GM23338 (cell line): ENCODE measurements around the gene PDZD8. TPM values are rescaled to one million over a fixed set of nuclear protein-coding genes. Genes with fewer than 3 reads are reported as not detected.

ENCODE experiments used
- ATAC-seq: fragments of 200-7000 bp; cut with Tn5 transposase; 3 replicates; pipeline ENCODE4 v1.9.1; 2020
- DNase-seq: peaks from one replicate; pipeline ENCODE4 v3.0.0-alpha.2; 2015; ENCODE audit warnings: low spot score
- H2AFZ ChIP-seq: fragments of 200-600 bp; sonication (generic); 2 replicates; pipeline ENCODE4 v1.8.0; 2016; ENCODE audit warnings: antibody characterized with exemption, mild to moderate bottlenecking, moderate library complexity
- H3F3A ChIP-seq: fragments of 200-600 bp; sonication (generic); replicated peaks from 2 replicates; pipeline ENCODE4 v1.8.0; 2017; ENCODE audit warnings: antibody characterized with exemption, mixed run types, low read depth
- H3K27ac ChIP-seq: fragments of 200-600 bp; sonication (generic); 2 replicates; pipeline ENCODE4 v1.6.1; 2016; ENCODE audit warnings: low read depth
- H3K27me3 ChIP-seq: fragments of 200-600 bp; sonication (generic); 2 replicates; pipeline ENCODE4 v1.8.0; 2016; ENCODE audit warnings: mild to moderate bottlenecking, mixed run types, moderate library complexity; ENCODE audit not compliant: insufficient read depth
- H3K36me3 ChIP-seq: fragments of 200-600 bp; sonication (generic); 2 replicates; pipeline ENCODE4 v1.8.0; 2016; ENCODE audit warnings: mild to moderate bottlenecking; ENCODE audit not compliant: insufficient read depth
- H3K4me1 ChIP-seq: fragments of 200-600 bp; sonication (generic); 2 replicates; pipeline ENCODE4 v1.8.0; 2016; ENCODE audit warnings: mild to moderate bottlenecking, moderate library complexity; ENCODE audit not compliant: insufficient read depth
- H3K4me2 ChIP-seq: fragments of 200-600 bp; sonication (generic); 2 replicates; pipeline ENCODE4 v1.7.1; 2017; ENCODE audit warnings: mixed run types
- H3K4me3 ChIP-seq: fragments of 200-600 bp; sonication (generic); 2 replicates; pipeline ENCODE4 v1.6.1; 2016; ENCODE audit warnings: mixed run types
- H3K79me2 ChIP-seq: fragments of 200-600 bp; sonication (generic); replicated peaks from 2 replicates; pipeline ENCODE4 v1.8.0; 2017; ENCODE audit warnings: mild to moderate bottlenecking; ENCODE audit not compliant: insufficient read depth
- H3K9me2 ChIP-seq: fragments of 200-600 bp; sonication (generic); 2 replicates; pipeline ENCODE4 v1.8.0; 2017; ENCODE audit not compliant: insufficient read depth
- H4K20me1 ChIP-seq: fragments of 200-600 bp; sonication (generic); replicated peaks from 2 replicates; pipeline ENCODE4 v1.8.0; 2017; ENCODE audit warnings: mild to moderate bottlenecking; ENCODE audit not compliant: insufficient read depth
- H3K27ac Mint-ChIP-seq: 2 replicates; pipeline ENCODE4 v1.8.0; 2020; ENCODE audit warnings: inconsistent platforms, mild to moderate bottlenecking, moderate library complexity, mixed read lengths
- H3K27me3 Mint-ChIP-seq: 3 replicates; pipeline ENCODE4 v1.8.0; 2022; ENCODE audit warnings: low read depth, mild to moderate bottlenecking, moderate library complexity, mixed read lengths, inconsistent platforms; ENCODE audit not compliant: insufficient read depth, poor library complexity
- H3K36me3 Mint-ChIP-seq: 3 replicates; pipeline ENCODE4 v1.8.0; 2021; ENCODE audit warnings: low read depth, mild to moderate bottlenecking, inconsistent platforms, moderate library complexity, mixed read lengths
- H3K4me1 Mint-ChIP-seq: 3 replicates; pipeline ENCODE4 v1.8.0; 2020; ENCODE audit warnings: mild to moderate bottlenecking, inconsistent platforms, mixed read lengths
- H3K4me3 Mint-ChIP-seq: 3 replicates; pipeline ENCODE4 v1.8.0; 2021; ENCODE audit warnings: moderate library complexity, mild to moderate bottlenecking, inconsistent platforms, mixed read lengths
- H3K9me3 Mint-ChIP-seq: 3 replicates; pipeline ENCODE4 v1.8.0; 2020; ENCODE audit warnings: moderate library complexity, mild to moderate bottlenecking, inconsistent platforms, mixed read lengths
- CREB1 ChIP-seq: fragments of 250-450 bp; sonication (Bioruptor Pico); IDR thresholded peaks from 2 replicates; pipeline ENCODE4 v1.5.0; 2020; ENCODE audit warnings: low read depth, mild to moderate bottlenecking, moderate library complexity
- CTCF ChIP-seq, 2 experiments: fragments of 200-600 bp in 1 of 2; sonication (generic) in 1 of 2; conservative IDR thresholded peaks; 2 replicates each; pipeline versions ENCODE4 v1.5.1 to v1.6.1; 2016 to 2017; ENCODE audit warnings: antibody characterized with exemption in 2 of 2, low read depth in 2 of 2, mild to moderate bottlenecking in 2 of 2, moderate library complexity in 1 of 2
- NANOG ChIP-seq: IDR thresholded peaks from 2 replicates; pipeline ENCODE4 v1.6.1; 2016; ENCODE audit warnings: antibody characterized with exemption, borderline replicate concordance
- REST ChIP-seq: IDR thresholded peaks from one replicate; pipeline ENCODE4 v1.6.1; 2018; ENCODE audit warnings: antibody characterized with exemption; ENCODE audit not compliant: unreplicated experiment
- STAT1 ChIP-seq: IDR thresholded peaks from one replicate; pipeline ENCODE4 v1.6.1; 2016; ENCODE audit warnings: antibody characterized with exemption; ENCODE audit not compliant: unreplicated experiment
- ZNF114 ChIP-seq: fragments of 250-450 bp; sonication (Bioruptor Pico); IDR thresholded peaks from 2 replicates; pipeline ENCODE4 v1.5.0; 2020; ENCODE audit warnings: mild to moderate bottlenecking, moderate library complexity
- ZNF331 ChIP-seq: fragments of 250-450 bp; sonication (Bioruptor Pico); IDR thresholded peaks from 2 replicates; pipeline ENCODE4 v1.5.0; 2020; ENCODE audit warnings: low read depth, mild to moderate bottlenecking, moderate library complexity
- polyA plus RNA-seq: library from polyadenylated mRNA; unstranded; fragments of >200 nt; fragmentation: Nextera tagmentation; extraction: Ambion mirVana; gene quantifications from 2 replicates; pipeline ENCODE4 v1.2.1, GENCODE V29; 2016
- total RNA-seq: library from RNA; depleted of rRNA; stranded (reverse); fragments of >200 nt; shearing (Covaris generic); gene quantifications from 2 replicates; pipeline ENCODE4 v1.2.3, GENCODE V29; 2014

The PDZD8 gene
- total and polyA plus RNA-seq, 2 experiments from 2014 or later, result 11.4 to 28.6 TPM

DNA sequence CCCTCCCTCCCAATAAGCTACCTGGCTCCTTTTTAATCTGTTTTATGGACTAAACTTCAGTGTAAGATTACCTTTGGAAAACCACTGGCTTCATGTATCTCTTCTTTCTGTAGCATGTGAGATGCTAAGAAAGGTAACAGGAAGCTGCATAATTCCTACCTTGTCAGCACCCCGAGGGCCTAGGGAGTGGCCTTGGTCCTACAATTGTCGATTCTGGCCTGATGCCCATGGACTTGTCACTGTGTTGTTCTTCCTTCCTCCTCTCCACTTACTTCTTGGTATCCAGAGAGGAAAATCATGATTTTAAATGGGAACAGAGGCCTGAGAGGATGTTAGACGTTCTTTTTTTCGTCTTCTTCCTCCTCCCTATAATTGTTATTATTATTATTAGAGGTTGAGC is 42.9 kb upstream of the PDZD8 start:
- no peaks in the 10 kb centered on the region; the same call in 2 of the 3 replicates for H3K4me1 Mint-ChIP-seq
- H3K27ac ChIP-seq, result no peak overlapping the region
- H2AFZ ChIP-seq, result no peak overlapping the region
- H3K9me3 Mint-ChIP-seq, result no peaks in the 10 kb centered on the region; the same call in 2 of the 3 replicates
- no peak overlapping the region for H3K4me3 Mint-ChIP-seq
- ATAC-seq, result no peak
- peaks cover 4% of the 10 kb centered on the region for H3K27me3 Mint-ChIP-seq
- DNase-seq, result no peak
- H3K4me2 ChIP-seq, result no peak overlapping the region
- H3K79me2 ChIP-seq, result no peaks in the 10 kb centered on the region
- H3K9me2 ChIP-seq, result no peaks in the 10 kb centered on the region
- no peaks in the 10 kb centered on the region for H3K36me3 ChIP-seq
- TF ChIP-seq CTCF (conservative IDR thresholded peaks at IDR 0.05; ENCODE audit: low read depth in 2 of 2) (no peak), REST (no peak), CREB1 (CRISPR knock-in tag) (no peak), STAT1 (no peak), ZNF331 (CRISPR knock-in tag) (no peak), NANOG (no peak)
- H3F3A ChIP-seq, result no peaks in the 10 kb centered on the region
- no peaks in the 10 kb centered on the region for H4K20me1 ChIP-seq
- H3K4me3 ChIP-seq, result no peak overlapping the region
- H3K27ac Mint-ChIP-seq, result no peak overlapping the region
- no peaks in the 10 kb centered on the region for H3K27me3 ChIP-seq
- H3K4me1 ChIP-seq, result no peaks in the 10 kb centered on the region
- H3K36me3 Mint-ChIP-seq, result no peaks in the 10 kb centered on the region

DNA sequence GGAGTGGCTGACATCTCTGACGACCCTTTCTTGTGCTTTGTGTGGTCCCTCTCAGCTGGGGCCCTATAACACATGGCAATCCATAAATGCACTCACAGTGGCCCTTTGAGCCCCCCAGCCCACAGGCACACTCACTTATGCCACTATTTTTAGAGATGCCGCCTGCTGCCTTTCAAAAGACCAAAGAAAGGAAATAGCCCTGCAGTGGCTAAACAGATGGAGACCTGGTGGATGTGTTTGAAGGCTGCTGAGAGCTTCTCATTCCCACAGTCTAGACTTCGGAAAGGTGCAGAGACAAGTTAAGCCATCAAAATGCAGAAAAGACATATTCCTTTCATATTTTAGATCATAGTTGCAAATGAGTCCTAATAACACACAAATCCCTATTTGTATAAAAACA is 42.0 kb upstream of the PDZD8 start:
- H3K9me2 ChIP-seq, result no peaks in the 10 kb centered on the region
- no peak overlapping the region for H3K4me2 ChIP-seq
- H3K4me1 Mint-ChIP-seq, result no peaks in the 10 kb centered on the region; the same call in 2 of the 3 replicates
- H3K27me3 ChIP-seq, result no peaks in the 10 kb centered on the region
- no peaks in the 10 kb centered on the region for H3K36me3 ChIP-seq
- H3K27ac Mint-ChIP-seq, result no peak overlapping the region
- no peaks in the 10 kb centered on the region for H4K20me1 ChIP-seq
- H3K9me3 Mint-ChIP-seq, result no peaks in the 10 kb centered on the region; the same call in 2 of the 3 replicates
- H3K79me2 ChIP-seq, result no peaks in the 10 kb centered on the region
- no peak overlapping the region for H2AFZ ChIP-seq
- no peak overlapping the region for H3K27ac ChIP-seq
- no peaks in the 10 kb centered on the region for H3F3A ChIP-seq
- H3K36me3 Mint-ChIP-seq, result no peaks in the 10 kb centered on the region
- H3K27me3 Mint-ChIP-seq, result peaks cover 4% of the 10 kb centered on the region
- no peak overlapping the region for H3K4me3 ChIP-seq
- H3K4me1 ChIP-seq, result no peaks in the 10 kb centered on the region
- ATAC-seq (no peak), DNase-seq (no peak)
- no peak overlapping the region for H3K4me3 Mint-ChIP-seq
- TF ChIP-seq NANOG (no peak), CTCF (conservative IDR thresholded peaks at IDR 0.05; ENCODE audit: low read depth in 2 of 2) (no peak), REST (no peak), ZNF114 (no peak)
